HFFc6 (cell line): ENCODE data around the gene ART3. TPM values are rescaled to one million over a fixed set of nuclear protein-coding genes. Genes with fewer than 3 reads are reported as not detected.
A peak's percentile ranks its signal among the peaks of the same experiment; 100 is the strongest.

Experiments
- DNase-seq: peaks from one replicate; pipeline ENCODE4 v3.0.0-alpha.2; 2018
- H3K27ac Mint-ChIP-seq: 2 replicates; pipeline ENCODE4 v1.8.0; 2020; ENCODE audit warnings: mild to moderate bottlenecking, mixed read lengths
- H3K27me3 Mint-ChIP-seq: 2 replicates; pipeline ENCODE4 v1.8.0; 2021; ENCODE audit warnings: mild to moderate bottlenecking, moderate library complexity, mixed read lengths; ENCODE audit not compliant: insufficient read depth
- H3K36me3 Mint-ChIP-seq: 2 replicates; pipeline ENCODE4 v1.8.0; 2021; ENCODE audit warnings: low read depth, mixed read lengths
- H3K4me1 Mint-ChIP-seq: 2 replicates; pipeline ENCODE4 v1.8.0; 2020; ENCODE audit warnings: low read depth, mixed read lengths
- H3K4me3 Mint-ChIP-seq: 2 replicates; pipeline ENCODE4 v1.8.0; 2020; ENCODE audit warnings: mild to moderate bottlenecking, moderate library complexity, mixed read lengths
- H3K9me3 Mint-ChIP-seq: 2 replicates; pipeline ENCODE4 v1.8.0; 2020; ENCODE audit warnings: mild to moderate bottlenecking, mixed read lengths
- CTCF ChIP-seq: fragments of 200-600 bp; sonication (generic); IDR thresholded peaks from 2 replicates; pipeline ENCODE4 v1.5.0; 2021; ENCODE audit warnings: antibody characterized with exemption, mild to moderate bottlenecking
- total RNA-seq, 6 experiments: library from RNA; stranded (reverse); fragmentation: NEBNext Ultra II Directional; extraction: Animal tissue kit (Norgen Biotek cat#: 25700); gene quantifications; 2 replicates in 1 of 6; 3 replicates in 5 of 6; pipeline ENCODE4 v1.2.3, GENCODE V29; 2021

The ART3 gene
- total RNA-seq, 6 experiments from 2014 or later = not detected

GRCh38 chr4:76090241-76090691 lies 15.8 kb downstream of the ART3 start:
- TF ChIP-seq CTCF = no peak
- Mint-ChIP-seq H3K9me3 (no peaks in the 10 kb centered on the region; the same call in 1 of the 2 replicates), H3K4me3 (peak overlapping the region; percentile 37; the same call in 1 of the 2 replicates), H3K27me3 (peaks cover 12% of the 10 kb centered on the region; the same call in 1 of the 2 replicates), H3K4me1 (peaks cover 28% of the 10 kb centered on the region), H3K36me3 (no peaks in the 10 kb centered on the region), H3K27ac (peak overlapping the region; percentile 70)
- DNase-seq = peak; percentile 98

- Mint-ChIP-seq H3K9me3 (no peaks in the 10 kb centered on the region; the same call in 1 of the 2 replicates), H3K36me3 (no peaks in the 10 kb centered on the region)
Measured at GRCh38 chr4:76091052-76091451, 16.5 kb downstream of the ART3 start.

GRCh38 chr4:76095568-76095967 lies 21.1 kb downstream of the ART3 start:
- no peak overlapping the region for H3K27ac Mint-ChIP-seq
- H3K9me3 Mint-ChIP-seq = no peaks in the 10 kb centered on the region; the same call in 1 of the 2 replicates

More at GRCh38 chr4:76091052-76091451, 16.5 kb downstream of the ART3 start:
- peak overlapping the region; percentile 60 for H3K4me3 Mint-ChIP-seq
- peaks cover 28% of the 10 kb centered on the region for H3K4me1 Mint-ChIP-seq
- H3K27ac Mint-ChIP-seq = no peak overlapping the region
- no peak for TF ChIP-seq CTCF
- H3K27me3 Mint-ChIP-seq = peaks cover 10% of the 10 kb centered on the region; the same call in 1 of the 2 replicates
- no peak for DNase-seq

GRCh38 chr4:76096076-76096475 lies 21.6 kb downstream of the ART3 start:
- no peaks in the 10 kb centered on the region for H3K36me3 Mint-ChIP-seq

More at GRCh38 chr4:76095568-76095967, 21.1 kb downstream of the ART3 start:
- DNase-seq = no peak
- no peak for TF ChIP-seq CTCF
- Mint-ChIP-seq H3K4me3 (no peak overlapping the region), H3K27me3 (peaks cover 36% of the 10 kb centered on the region), H3K4me1 (peaks cover 8% of the 10 kb centered on the region), H3K36me3 (no peaks in the 10 kb centered on the region)

GRCh38 chr4:76105652-76106051 lies 31.1 kb downstream of the ART3 start:
- Mint-ChIP-seq H3K27ac (no peak overlapping the region), H3K27me3 (peaks cover 3% of the 10 kb centered on the region), H3K36me3 (no peaks in the 10 kb centered on the region), H3K4me3 (no peak overlapping the region), H3K9me3 (no peaks in the 10 kb centered on the region), H3K4me1 (no peaks in the 10 kb centered on the region)
- DNase-seq = no peak
- TF ChIP-seq CTCF = no peak

More at GRCh38 chr4:76096076-76096475, 21.6 kb downstream of the ART3 start:
- Mint-ChIP-seq H3K27me3 (peaks cover 36% of the 10 kb centered on the region), H3K4me3 (no peak overlapping the region), H3K27ac (no peak overlapping the region), H3K9me3 (no peaks in the 10 kb centered on the region; the same call in 1 of the 2 replicates), H3K4me1 (peaks cover 3% of the 10 kb centered on the region)
- no peak for DNase-seq
- no peak for TF ChIP-seq CTCF
